HG03575 (cell line): Measurements from ENCODE around the gene FSD1.

Experiments used
- ATAC-seq: cut with Tn5 transposase; IDR thresholded peaks from one replicate; pipeline ENCODE4 v1.9.1; 2021; ENCODE audit not compliant: unreplicated experiment, insufficient number of reproducible peaks, low FRiP score; ENCODE audit errors: extremely low read depth

The FSD1 gene

DNA sequence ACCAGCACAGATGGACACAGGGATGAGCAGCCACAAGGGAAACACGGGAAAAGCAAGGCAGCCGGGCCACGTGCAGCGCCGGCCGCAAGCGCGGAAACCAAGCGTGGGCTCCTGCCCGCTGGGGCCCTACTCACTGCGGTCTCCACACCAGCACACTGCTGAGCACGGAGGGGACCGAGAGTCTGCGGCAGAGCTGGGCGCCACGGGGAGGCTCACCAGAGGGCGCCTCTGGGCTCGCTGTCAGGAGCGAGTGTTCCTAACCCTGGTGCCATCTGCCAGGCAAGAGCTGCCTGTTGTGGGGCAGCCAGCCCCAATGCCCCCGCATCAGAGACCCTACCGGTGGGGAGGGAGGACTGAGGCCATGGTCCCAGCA is 65.5 kb downstream of the FSD1 start:
- no peak for ATAC-seq

DNA sequence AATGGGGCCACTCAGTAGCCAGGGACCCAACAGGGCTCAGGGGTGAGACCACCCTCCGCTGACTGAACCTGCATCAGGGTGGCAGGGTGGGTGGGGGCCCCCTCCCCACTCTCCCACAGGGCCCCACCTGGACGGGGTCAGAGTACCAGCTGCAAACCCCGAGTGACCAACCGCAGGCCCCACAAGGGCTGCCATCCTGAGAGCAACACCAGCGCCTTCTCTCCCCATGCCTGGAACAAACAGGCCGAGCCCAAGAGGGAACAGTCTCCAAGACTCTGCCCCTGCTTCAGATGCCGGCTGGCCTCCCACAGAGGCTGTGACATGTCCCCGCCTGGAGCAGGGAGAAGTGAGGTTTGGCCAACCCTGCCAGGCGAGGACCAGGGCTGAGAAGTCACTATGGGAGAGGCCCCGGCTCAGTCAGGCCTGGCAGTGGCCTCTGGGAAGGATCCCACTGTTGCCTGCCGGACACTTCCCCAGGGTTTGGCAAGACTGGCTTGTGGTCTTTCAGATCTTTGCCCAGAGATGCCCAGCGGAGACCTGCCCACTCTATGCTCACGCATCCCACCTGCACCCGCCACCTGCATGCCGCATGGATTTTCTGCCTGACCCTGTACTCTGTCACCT is 66.1 kb downstream of the FSD1 start:
- ATAC-seq: no peak

GRCh38 chr19:4371247-4372164 is 67.1 kb downstream of the FSD1 start:
- ATAC-seq: no peak

DNA sequence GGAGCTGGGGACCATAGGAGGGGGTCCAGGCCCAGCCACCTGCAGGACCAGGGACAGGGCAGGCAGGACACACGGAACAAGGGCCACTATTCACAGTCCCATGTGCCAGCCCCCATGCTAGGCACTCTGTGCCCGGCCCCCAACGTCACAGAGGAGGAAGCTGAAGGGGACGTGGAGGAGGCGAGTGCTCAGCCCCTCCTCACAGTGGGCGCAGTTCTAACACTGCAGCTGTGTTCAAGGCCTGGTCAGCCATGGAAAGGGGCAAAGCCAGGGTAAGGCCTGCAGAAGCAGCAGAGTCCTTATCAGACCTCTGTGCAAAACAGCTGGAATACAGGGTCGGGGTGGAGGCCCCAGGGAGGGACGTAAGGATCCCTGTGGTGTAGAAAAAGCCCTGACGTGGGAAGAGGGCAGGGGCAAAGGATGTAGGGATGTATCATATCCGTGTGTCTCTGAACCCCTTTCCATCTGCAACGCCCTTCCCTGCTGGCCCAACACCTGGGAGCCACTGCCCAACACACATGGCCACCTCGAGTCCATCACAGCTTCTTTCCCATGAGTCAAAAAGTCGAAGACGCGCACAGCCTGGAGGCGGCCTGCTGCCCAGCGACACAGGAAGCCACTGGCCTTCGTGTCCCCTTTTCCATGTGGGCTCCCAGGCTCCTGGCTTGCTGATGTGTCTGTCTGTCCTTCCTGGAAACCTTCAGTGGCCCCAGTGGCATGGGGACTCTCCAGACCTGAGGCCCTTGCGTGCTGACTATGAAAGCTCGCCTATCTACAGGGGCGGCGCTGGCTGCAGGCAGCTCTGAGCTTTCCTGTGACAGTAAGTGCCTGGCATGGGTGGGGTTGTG is 68.0 kb downstream of the FSD1 start:
- no peak for ATAC-seq

- ATAC-seq: no peak
These were observed 68.6 kb downstream of the FSD1 start for GRCh38 chr19:4373013-4373367.
